T-helper 22 cell (primary cell): ENCODE results near the gene ARPC1B.

ENCODE experiments used
- DNase-seq: peaks from one replicate; pipeline ENCODE4 v3.0.0-alpha.2; 2020; ENCODE audit warnings: low read depth

ARPC1B gene

DNA sequence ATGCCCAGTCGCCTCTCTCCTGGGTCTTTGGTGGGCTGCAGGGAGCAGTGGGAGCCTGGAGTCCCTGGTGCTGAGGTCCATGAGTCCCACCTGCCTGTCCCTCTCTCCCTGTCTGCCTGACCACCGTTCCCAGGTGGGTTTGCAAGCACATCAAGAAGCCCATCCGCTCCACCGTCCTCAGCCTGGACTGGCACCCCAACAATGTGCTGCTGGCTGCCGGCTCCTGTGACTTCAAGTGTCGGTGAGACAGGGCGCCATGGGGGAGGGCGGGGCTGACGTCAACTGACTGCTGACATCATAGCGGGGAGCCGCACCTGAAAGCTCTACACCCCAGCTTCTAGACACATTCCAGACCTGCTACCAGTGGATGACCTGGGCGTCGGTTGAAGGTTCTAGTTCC, 15.2 kb downstream of the ARPC1B start:
- no peak for DNase-seq

DNA sequence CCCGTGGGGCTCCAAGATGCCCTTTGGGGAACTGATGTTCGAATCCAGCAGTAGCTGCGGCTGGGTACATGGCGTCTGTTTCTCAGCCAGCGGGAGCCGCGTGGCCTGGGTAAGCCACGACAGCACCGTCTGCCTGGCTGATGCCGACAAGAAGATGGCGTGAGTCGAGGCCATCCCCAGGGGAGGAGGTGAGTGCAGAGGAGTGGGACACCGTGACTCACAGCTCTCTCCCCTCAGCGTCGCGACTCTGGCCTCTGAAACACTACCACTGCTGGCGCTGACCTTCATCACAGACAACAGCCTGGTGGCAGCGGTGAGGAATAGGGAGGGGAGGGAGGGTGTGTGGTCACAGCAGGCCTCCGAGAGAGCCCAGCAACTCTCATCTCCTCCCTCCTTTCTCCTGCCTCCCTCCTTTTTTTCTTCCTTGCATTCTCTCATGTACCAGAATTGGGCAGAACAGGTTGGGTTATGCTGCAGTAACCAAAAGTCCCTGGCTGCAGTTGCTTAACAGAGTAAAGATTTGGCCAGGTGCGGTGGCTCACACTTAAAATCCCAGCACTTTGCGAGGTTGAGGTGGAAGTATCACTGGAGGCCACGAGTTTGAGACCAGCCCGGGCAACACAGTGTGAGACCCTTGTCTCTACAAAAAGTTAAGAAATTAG, 16.5 kb downstream of the ARPC1B start:
- no peak for DNase-seq

GRCh38 chr7:99392046-99392445, 17.5 kb downstream of the ARPC1B start:
- no peak for DNase-seq

DNA sequence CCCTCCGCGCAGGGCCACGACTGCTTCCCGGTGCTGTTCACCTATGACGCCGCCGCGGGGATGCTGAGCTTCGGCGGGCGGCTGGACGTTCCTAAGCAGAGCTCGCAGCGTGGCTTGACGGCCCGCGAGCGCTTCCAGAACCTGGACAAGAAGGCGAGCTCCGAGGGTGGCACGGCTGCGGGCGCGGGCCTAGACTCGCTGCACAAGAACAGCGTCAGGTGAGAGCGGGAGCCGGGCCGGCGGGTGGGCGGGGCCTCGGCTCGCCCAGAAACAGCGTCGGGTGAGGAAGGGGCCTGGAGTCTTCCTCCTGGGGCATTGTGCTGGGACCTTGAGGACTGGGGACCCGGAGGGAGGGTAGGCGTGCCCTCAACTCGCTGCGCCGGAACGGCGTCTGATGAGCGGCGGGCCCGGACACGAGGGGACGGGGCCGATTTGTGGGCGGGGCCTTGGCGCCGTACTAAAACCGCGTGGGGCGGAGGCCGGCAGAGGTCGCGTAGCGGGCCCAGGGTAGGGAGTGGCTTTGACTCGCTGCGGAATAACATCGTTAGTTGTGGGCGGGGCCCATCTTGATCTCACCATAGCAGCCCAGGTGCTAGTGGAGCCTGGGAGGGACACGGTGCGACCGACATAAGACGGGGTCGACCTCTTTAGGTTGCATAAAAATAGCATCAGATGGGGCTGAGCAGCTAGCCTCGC, 18.3 kb downstream of the ARPC1B start:
- peak; percentile 80 for DNase-seq

GRCh38 chr7:99393355-99394187, 19.0 kb downstream of the ARPC1B start:
- DNase-seq: no peak

GRCh38 chr7:99394188-99394502, 19.6 kb downstream of the ARPC1B start:
- DNase-seq: no peak

DNA sequence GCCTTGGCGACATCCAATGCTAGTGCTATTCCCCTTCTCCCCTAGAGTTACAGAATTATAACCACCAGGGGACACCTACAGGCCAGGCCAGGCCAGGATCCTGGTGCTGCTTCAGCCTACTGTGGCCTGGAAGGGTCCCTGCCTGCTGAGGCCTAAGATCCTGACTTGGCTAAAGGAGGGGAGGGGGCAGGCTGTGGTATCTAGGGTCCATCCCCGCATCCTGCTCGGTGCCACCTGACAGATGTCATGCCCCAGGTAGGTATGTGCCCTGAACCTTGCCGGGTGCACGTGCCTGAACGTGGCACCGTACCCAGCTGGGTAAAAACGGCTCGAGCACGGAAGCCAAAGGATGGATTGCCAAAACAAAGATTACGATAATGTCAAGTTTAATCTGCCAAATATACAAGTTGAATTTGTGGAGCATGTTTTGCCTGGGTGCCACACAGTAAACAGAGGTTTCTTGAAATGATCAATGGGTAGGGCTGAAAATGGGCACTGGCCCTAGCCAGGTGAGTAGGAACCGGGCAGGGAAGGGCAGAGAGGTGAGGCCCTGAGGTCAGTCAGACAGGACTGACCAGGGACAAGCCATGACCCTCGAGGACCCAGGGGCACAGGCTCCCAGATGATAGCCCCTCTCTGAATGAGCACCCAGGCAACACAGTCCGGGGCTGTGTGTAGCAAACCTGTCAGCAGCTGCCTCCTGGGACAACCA, 21.2 kb downstream of the ARPC1B start:
- no peak for DNase-seq

DNA sequence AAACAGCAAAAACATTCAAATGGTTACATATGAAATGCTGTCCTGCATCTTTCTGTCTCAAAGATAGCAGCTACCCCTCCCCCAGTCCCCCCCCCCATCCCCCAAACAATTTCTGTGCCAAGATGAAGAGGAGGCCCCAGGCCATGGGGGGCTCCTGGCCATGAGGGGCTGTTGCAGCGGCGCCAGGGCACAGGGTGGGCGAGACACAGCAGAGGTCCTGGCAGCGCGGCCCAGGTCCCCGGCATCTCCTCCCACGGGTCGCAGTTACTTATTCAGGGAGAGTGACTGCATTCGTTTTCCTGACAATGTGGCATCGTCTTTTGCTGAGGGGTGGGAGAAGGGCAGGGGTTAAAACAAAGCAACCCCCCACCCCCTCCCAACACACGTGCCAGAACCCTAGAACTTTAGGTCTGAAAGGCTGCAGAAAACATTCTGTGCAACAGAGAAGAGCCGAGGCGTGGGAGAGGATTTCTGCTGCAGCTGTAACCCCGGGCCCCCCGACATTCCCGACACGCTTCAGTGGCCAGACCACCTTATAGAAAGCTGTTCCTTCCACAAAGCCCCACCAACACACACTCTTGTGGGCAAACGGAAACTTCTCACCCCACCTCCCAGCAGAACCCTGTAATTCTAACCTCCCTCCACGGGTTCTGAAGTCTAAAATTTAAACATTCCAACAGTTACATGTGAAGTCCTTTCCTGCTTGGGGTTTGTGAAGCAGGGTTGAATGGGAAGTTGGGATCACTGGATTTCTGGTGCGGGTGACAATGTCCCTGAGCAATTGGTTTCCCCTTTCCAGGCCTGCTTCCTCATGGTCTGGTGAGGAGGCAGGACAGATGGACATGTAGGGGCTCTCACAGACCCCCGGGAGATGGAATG, 22.1 kb downstream of the ARPC1B start:
- no peak for DNase-seq

DNA sequence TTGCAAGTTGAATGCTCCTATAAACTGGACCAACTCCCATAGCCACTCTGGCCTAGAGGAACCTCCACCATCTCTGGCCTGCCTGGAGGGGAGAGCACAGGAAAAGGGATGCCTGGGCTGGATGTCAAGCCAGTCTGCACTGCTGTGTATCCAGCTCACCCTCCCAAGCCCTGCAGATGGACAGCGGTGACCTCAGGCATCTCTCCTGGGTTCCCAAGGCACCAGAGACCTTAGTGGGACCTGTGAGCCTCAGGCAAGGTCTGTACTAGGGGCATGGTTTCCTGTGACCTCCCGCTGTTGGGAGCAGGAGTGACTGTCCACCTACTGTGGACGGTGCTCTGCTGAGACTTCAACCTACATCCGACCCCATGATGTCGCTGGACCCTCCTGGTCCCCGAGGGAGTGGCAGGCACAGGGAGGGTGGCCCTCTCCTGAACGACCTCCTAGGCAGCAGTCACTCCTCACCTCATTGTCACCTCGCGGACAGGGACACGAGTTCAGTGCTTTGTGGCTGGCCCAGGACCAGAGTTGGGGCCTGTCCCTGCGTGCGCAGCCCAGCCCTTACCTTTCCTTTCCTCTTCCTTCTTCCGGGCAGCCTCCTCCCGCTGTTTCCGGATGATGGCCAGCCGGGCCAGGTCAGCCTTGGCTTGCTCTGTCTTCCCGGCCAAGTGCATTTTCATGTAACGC, 22.9 kb downstream of the ARPC1B start:
- no peak for DNase-seq

DNA sequence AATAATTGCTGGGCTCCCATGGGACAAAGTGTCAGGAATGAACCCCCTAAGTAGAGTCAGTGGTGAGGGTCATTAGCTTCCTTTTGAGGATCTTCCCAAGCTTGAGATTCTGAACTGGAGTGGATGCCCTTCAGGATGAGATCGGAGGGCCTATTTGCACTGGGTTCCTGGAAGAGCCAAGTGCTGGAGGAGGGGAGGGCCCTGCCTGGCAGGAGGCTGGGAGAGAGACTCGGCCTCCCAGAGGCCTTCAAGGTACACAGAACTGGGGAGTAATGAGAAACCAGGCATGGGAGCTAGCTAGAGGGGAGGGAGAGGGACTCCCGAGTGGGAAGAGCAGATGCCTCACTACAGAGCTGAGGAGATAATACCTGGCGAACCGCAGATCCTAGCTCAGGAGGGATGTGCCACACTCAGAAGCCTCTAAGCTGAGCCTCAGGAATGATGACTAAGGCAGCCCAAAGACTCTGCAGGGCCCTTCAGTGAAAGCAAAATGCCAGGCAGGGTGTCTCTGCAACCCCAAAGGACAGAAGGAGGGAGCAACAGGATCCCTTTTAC, 24.4 kb downstream of the ARPC1B start:
- no peak for DNase-seq

DNA sequence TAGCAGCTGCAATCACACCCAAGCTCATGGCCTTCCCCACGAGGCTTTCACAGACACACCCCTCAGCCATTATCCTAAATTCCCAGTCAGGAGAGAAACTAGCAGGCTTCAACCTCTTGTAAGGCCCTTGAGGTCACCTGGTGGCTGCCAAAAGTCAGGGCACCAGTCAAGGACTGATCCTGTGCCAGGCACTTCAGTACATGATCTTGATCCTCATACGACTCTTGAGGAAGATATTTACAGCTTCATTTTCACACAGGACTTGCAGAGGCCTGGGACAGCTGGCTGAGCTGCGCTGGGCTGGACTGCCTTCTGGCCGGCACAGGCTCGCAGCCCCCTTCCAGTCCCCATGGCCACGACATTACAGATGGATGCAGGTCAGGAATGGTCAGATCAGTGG, 25.1 kb downstream of the ARPC1B start:
- no peak for DNase-seq

GRCh38 chr7:99402854-99403253, 28.3 kb downstream of the ARPC1B start:
- no peak for DNase-seq

- DNase-seq: no peak
Measured at GRCh38 chr7:99403764-99404163, 29.2 kb downstream of the ARPC1B start.

DNA sequence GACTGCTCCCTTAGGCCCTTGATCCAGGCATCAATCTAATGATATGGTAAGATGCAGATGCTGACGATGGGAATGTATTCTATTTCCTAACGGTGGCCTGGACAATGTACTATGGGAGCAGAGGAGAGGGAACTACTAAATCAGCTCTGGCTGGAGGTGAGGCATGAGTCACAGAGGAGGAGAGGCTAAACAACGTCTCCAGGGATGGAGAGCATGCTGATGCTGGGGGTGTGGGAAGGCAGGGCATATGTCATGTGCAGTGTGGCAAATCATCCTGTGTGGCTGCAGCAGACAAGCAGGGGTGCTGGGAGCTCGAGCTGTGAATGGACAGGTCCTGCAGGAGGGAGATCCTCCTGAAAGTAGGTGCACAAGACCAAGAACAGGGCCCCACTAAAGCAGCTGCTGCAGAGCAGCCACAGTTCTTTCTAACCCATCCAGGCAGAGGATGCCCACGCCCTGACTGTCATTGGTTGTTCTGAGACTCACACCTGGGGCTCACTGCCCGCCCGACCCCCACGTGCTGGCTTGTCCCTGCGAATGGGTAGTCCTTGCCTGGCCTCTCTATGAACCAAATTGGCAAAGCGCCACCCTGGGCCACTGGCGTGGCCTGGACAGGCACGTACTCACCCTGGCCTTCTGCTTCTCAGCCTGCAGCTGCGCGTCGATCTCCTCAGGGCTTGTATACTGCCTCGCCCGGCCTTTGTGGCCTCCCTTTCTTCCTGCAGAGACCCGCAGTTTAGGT, 29.9 kb downstream of the ARPC1B start:
- no peak for DNase-seq

DNA sequence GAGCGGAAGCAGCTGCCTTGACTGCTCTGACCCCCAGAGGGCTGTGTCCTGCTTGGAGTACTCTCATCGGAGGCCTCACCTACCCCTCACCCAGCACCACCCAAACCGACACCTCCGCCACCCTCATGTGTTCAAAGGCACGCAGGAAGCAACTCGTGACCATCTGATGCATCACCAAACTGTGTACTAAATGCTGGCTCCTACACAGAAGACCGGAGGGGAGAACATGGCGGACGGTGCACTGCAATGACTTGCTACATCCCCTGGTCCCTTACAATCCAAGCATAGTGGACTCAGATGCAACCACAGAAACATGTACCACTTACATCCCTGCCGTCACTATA, 30.4 kb downstream of the ARPC1B start:
- DNase-seq: no peak

DNA sequence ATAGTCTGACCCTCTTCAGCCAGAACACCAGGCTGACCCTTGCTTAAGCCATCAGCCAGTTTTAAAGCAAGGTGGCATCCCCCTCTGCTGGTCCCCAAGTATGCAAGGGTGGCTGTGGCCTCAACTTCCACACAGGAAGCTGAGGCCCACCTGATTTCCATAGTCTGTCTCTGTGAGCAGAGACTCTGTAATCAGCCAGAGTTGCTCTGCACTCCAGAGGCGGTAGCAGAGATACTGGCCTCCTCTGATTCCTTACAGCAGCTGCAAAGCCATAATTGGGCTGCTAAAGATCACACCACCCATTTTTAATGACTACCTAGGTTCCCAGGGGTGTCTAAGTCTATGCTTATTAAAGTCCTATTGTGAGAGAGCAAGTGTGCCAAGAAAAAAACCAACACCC, 32.0 kb downstream of the ARPC1B start:
- no peak for DNase-seq

- DNase-seq: peak; percentile 18
Measured at GRCh38 chr7:99407872-99408378, 33.4 kb downstream of the ARPC1B start.

- peak; percentile 87 for DNase-seq
Measured at GRCh38 chr7:99408379-99409191, 34.1 kb downstream of the ARPC1B start, which contains the start of the genes BUD31 and PDAP1. BUD31 (plus strand) TSS chr7:99408969; CDS start chr7:99411093, 2,124 bp downstream. PDAP1 (minus strand) TSS chr7:99408597; CDS start chr7:99408548, 49 bp downstream.

GRCh38 chr7:99409192-99409572, 34.7 kb downstream of the ARPC1B start:
- DNase-seq: no peak
